Gastrocnemius medialis (tissue), 4 donors: ENCODE results near the gene B3GNT7.

Experiments
- CTCF ChIP-seq, 5 experiments: fragments of 450-650 bp in 3 of 5; fragments of 200-600 bp in 2 of 5; sonication (generic) in 2 of 5; IDR thresholded peaks in 4 of 5; conservative IDR thresholded peaks in 1 of 5; 1 replicate in 4 of 5; 2 replicates in 1 of 5; pipeline ENCODE4 v1.5.1; 2016 to 2019; ENCODE audit warnings: antibody characterized with exemption in 5 of 5, mild to moderate bottlenecking in 3 of 5, moderate library complexity in 3 of 5
- POLR2A ChIP-seq, 2 donors: fragments of 450-650 bp; IDR thresholded peaks; one replicate each; pipeline ENCODE4 v1.6.1; 2017; ENCODE audit warnings: antibody characterized with exemption in 2 of 2, mild to moderate bottlenecking in 2 of 2, moderate library complexity in 2 of 2

- TF ChIP-seq CTCF (IDR thresholded peaks at IDR 0.05 in 4 of 5, conservative IDR thresholded peaks at IDR 0.05 in 1 of 5) (no peak), POLR2A (IDR thresholded peaks at IDR 0.05) (no peak)
These were observed 13.4 kb upstream of the B3GNT7 start for GRCh38 chr2:231382116-231382515.
